Measurements from ENCODE around the gene DDX31. TPM values are rescaled to one million over a fixed set of nuclear protein-coding genes. Genes with fewer than 3 reads are reported as not detected.
"Not testable (repeated sequence)": the region's sequence is repeated elsewhere in the genome, so short reads cannot be mapped to it uniquely, and the experiment has no call there.

The DDX31 gene
- total RNA-seq, 1 experiment from 2014 or later, result 9.3 TPM

- no peak for DNase-seq (ENCODE audit: low spot score)
Measured at GRCh38 chr9:132579427-132579798, 90.4 kb downstream of the DDX31 start.

GRCh38 chr9:132578367-132578932 lies 91.3 kb downstream of the DDX31 start:
- no peak for DNase-seq (ENCODE audit: low spot score)

- no peak for DNase-seq (ENCODE audit: low spot score)
Measured at GRCh38 chr9:132577119-132577518, 92.7 kb downstream of the DDX31 start.

GRCh38 chr9:132575811-132576210 lies 94.0 kb downstream of the DDX31 start:
- DNase-seq (ENCODE audit: low spot score), result no peak

- DNase-seq (ENCODE audit: low spot score), result peak; percentile 76
Measured at GRCh38 chr9:132575005-132575609, 94.7 kb downstream of the DDX31 start.

- no peak for DNase-seq (ENCODE audit: low spot score)
Measured at GRCh38 chr9:132572921-132573320, 96.9 kb downstream of the DDX31 start.

- DNase-seq (ENCODE audit: low spot score), result no peak
Measured at GRCh38 chr9:132571806-132572600, 97.8 kb downstream of the DDX31 start.

- DNase-seq (ENCODE audit: low spot score), result not testable (repeated sequence)
Measured at GRCh38 chr9:132568787-132569186, 101.0 kb downstream of the DDX31 start.

- no peak for DNase-seq (ENCODE audit: low spot score)
Measured at GRCh38 chr9:132564526-132564925, 105.3 kb downstream of the DDX31 start.

GRCh38 chr9:132562306-132562573 lies 107.5 kb downstream of the DDX31 start:
- DNase-seq (ENCODE audit: low spot score), result no peak

- no peak for DNase-seq (ENCODE audit: low spot score)
Measured at GRCh38 chr9:132560616-132561202, 109.1 kb downstream of the DDX31 start.

GRCh38 chr9:132559711-132560110 lies 110.1 kb downstream of the DDX31 start:
- no peak for DNase-seq (ENCODE audit: low spot score)

GRCh38 chr9:132557159-132557558 lies 112.6 kb downstream of the DDX31 start:
- DNase-seq (ENCODE audit: low spot score), result no peak

- DNase-seq (ENCODE audit: low spot score), result no peak
Measured at GRCh38 chr9:132556714-132557113, 113.1 kb downstream of the DDX31 start.

- DNase-seq (ENCODE audit: low spot score), result no peak
Measured at GRCh38 chr9:132556235-132556634, 113.5 kb downstream of the DDX31 start.

GRCh38 chr9:132555528-132555927 lies 114.3 kb downstream of the DDX31 start:
- no peak for DNase-seq (ENCODE audit: low spot score)

GRCh38 chr9:132554755-132555154 lies 115.0 kb downstream of the DDX31 start:
- DNase-seq (ENCODE audit: low spot score), result no peak

- DNase-seq (ENCODE audit: low spot score), result no peak
Measured at GRCh38 chr9:132552041-132552440, 117.7 kb downstream of the DDX31 start.

GRCh38 chr9:132551556-132551955 lies 118.2 kb downstream of the DDX31 start:
- DNase-seq (ENCODE audit: low spot score), result no peak

- DNase-seq (ENCODE audit: low spot score), result peak; percentile 85
Measured at GRCh38 chr9:132548751-132549640, 120.8 kb downstream of the DDX31 start.

GRCh38 chr9:132547976-132548730 lies 121.6 kb downstream of the DDX31 start:
- no peak for DNase-seq (ENCODE audit: low spot score)

Data from A172 (cell line).